SK-N-SH (cell line): ENCODE data around the gene LMNB1. TPM values are rescaled to one million over a fixed set of nuclear protein-coding genes. Genes with fewer than 3 reads are reported as not detected.
A peak's percentile ranks its signal among the peaks of the same experiment; 100 is the strongest.

Source experiments
- CTCF ChIA-PET: fragments of 300-600, 350-600 bp; formaldehyde crosslinking; extraction: SDS; loops from one replicate; lab custom pipeline; 2021; lab: Yijun Ruan, JAX
- POLR2A ChIA-PET: fragments of 350-600 bp; sonication (Branson Sonifier 250); formaldehyde crosslinking; extraction: SDS; loops from one replicate; lab custom pipeline; 2020; ENCODE audit warnings: antibody characterized with exemption, inconsistent platforms; lab: Yijun Ruan, JAX
- DNase-seq: peaks from one replicate; pipeline ENCODE4 v3.0.0; 2012
- H2AFZ ChIP-seq: fragments of 200-600 bp; sonication (generic); 2 replicates; pipeline ENCODE4 v1.8.1; 2016; ENCODE audit warnings: antibody characterized with exemption, mild to moderate bottlenecking, low read depth
- H3F3A ChIP-seq: fragments of 200-600 bp; sonication (generic); replicated peaks from 2 replicates; pipeline ENCODE3; 2016; ENCODE audit warnings: antibody characterized with exemption, mild to moderate bottlenecking; ENCODE audit not compliant: insufficient read depth
- H3K27ac ChIP-seq, 2 experiments: fragments of 200-500 bp in 1 of 2; fragments of 200-600 bp in 1 of 2; sonication (Bioruptor generic) in 1 of 2; sonication (generic), shearing (Covaris generic) in 1 of 2; 2 replicates each; pipeline versions ENCODE4 v1.5.1 to v1.6.1; 2014 to 2016; ENCODE audit warnings: low read depth in 2 of 2, inconsistent platforms in 1 of 2, low read length in 1 of 2, mild to moderate bottlenecking in 1 of 2, mixed read lengths in 1 of 2
- H3K27me3 ChIP-seq: fragments of 200-600 bp; sonication (generic), shearing (Covaris generic); 2 replicates; pipeline ENCODE4 v1.6.1; 2016; ENCODE audit warnings: mixed run types; ENCODE audit not compliant: insufficient read depth
- H3K36me3 ChIP-seq, 2 experiments: fragments of 200-500 bp in 1 of 2; fragments of 200-600 bp in 1 of 2; sonication (Bioruptor generic) in 1 of 2; sonication (generic) in 1 of 2; replicated peaks in 1 of 2; 2 replicates each; pipeline versions ENCODE3 to v1.5.1; 2014 to 2016; ENCODE audit warnings: low read length in 1 of 2, mild to moderate bottlenecking in 1 of 2; ENCODE audit not compliant: insufficient read depth in 2 of 2, control insufficient read depth in 1 of 2
- H3K4me1 ChIP-seq, 2 experiments: fragments of 200-500 bp in 1 of 2; fragments of 200-600 bp in 1 of 2; sonication (Bioruptor generic) in 1 of 2; sonication (generic), shearing (Covaris generic) in 1 of 2; 2 replicates each; pipeline versions ENCODE4 v1.5.1 to v1.6.1; 2014 to 2016; ENCODE audit warnings: low read depth in 1 of 2, low read length in 1 of 2, mixed run types in 1 of 2; ENCODE audit not compliant: insufficient read depth in 2 of 2, control insufficient read depth in 1 of 2
- H3K4me2 ChIP-seq: fragments of 200-600 bp; sonication (generic), shearing (Covaris generic); 2 replicates; pipeline ENCODE4 v1.6.1; 2017; ENCODE audit warnings: mixed run types
- H3K4me3 ChIP-seq, 2 experiments: fragments of 200-500 bp in 1 of 2; fragments of 200-600 bp in 1 of 2; sonication (Bioruptor generic) in 1 of 2; sonication (generic), shearing (Covaris generic) in 1 of 2; 2 replicates each; pipeline versions ENCODE4 v1.5.1 to v1.8.1; 2014 to 2016; ENCODE audit warnings: low read depth in 2 of 2, inconsistent platforms in 1 of 2, low read length in 1 of 2, mild to moderate bottlenecking in 1 of 2, mixed read lengths in 1 of 2, moderate library complexity in 1 of 2
- H3K79me2 ChIP-seq: fragments of 200-600 bp; sonication (generic); 2 replicates; pipeline ENCODE4 v1.8.1; 2017; ENCODE audit warnings: mild to moderate bottlenecking; ENCODE audit not compliant: insufficient read depth
- H3K9ac ChIP-seq: fragments of 200-600 bp; sonication (generic); 2 replicates; pipeline ENCODE4 v1.6.1; 2017; ENCODE audit warnings: mixed run types
- H3K9me2 ChIP-seq: fragments of 200-600 bp; sonication (generic); 2 replicates; pipeline ENCODE4 v1.6.1; 2017; ENCODE audit warnings: mixed run types
- H3K9me3 ChIP-seq: fragments of 200-600 bp; sonication (generic); 2 replicates; pipeline ENCODE4 v1.6.1; 2017; ENCODE audit warnings: mixed run types, mild to moderate bottlenecking, moderate library complexity
- H4K20me1 ChIP-seq: fragments of 200-600 bp; sonication (generic); 2 replicates; pipeline ENCODE4 v1.6.1; 2017; ENCODE audit warnings: mild to moderate bottlenecking, mixed run types; ENCODE audit not compliant: insufficient read depth
- EP300 ChIP-seq, 2 experiments: IDR thresholded peaks; 2 replicates each; pipeline versions ENCODE4 v1.4.0 to v1.6.1; 2012; ENCODE audit warnings: borderline replicate concordance in 1 of 2, low read depth in 1 of 2, low read length in 1 of 2
- FOSL2 ChIP-seq: IDR thresholded peaks from 2 replicates; pipeline ENCODE4 v1.4.0; 2012; ENCODE audit warnings: low read depth, mild to moderate bottlenecking, moderate library complexity, borderline replicate concordance
- FOXM1 ChIP-seq: IDR thresholded peaks from 2 replicates; pipeline ENCODE4 v1.4.0; 2012; ENCODE audit warnings: low read depth, mild to moderate bottlenecking
- IRF3 ChIP-seq: fragments of 150-350 bp; IDR thresholded peaks from 2 replicates; pipeline ENCODE4 v1.6.1; 2016; ENCODE audit warnings: mild to moderate bottlenecking, low read depth, low read length
- JUND ChIP-seq: IDR thresholded peaks from 2 replicates; pipeline ENCODE4 v1.4.0; 2012
- MAX ChIP-seq: IDR thresholded peaks from 2 replicates; pipeline ENCODE4 v1.4.0; 2012; ENCODE audit warnings: low read depth
- MXI1 ChIP-seq: IDR thresholded peaks from 2 replicates; pipeline ENCODE4 v1.6.1; 2012; ENCODE audit warnings: mild to moderate bottlenecking, low read depth, low read length, improper control_type of control experiment
- RAD21 ChIP-seq: IDR thresholded peaks from 2 replicates; pipeline ENCODE4 v1.6.1; 2012; ENCODE audit warnings: mild to moderate bottlenecking, low read length
- RCOR1 ChIP-seq: fragments of 150-350 bp; IDR thresholded peaks from 2 replicates; pipeline ENCODE4 v1.6.1; 2017; ENCODE audit warnings: antibody characterized with exemption, low read length
- RFX5 ChIP-seq: IDR thresholded peaks from 2 replicates; pipeline ENCODE4 v1.6.1; 2012; ENCODE audit warnings: mild to moderate bottlenecking, improper control_type of control experiment, low read length
- SIN3A ChIP-seq: IDR thresholded peaks from 2 replicates; pipeline ENCODE4 v1.6.1; 2012; ENCODE audit warnings: low read depth, mild to moderate bottlenecking, low read length, moderate library complexity, borderline replicate concordance
- SMC3 ChIP-seq: IDR thresholded peaks from 2 replicates; pipeline ENCODE4 v1.6.1; 2012; ENCODE audit warnings: low read depth, low read length, improper control_type of control experiment
- TAF1 ChIP-seq: IDR thresholded peaks from 2 replicates; pipeline ENCODE4 v1.6.1; 2012; ENCODE audit warnings: low read depth, mild to moderate bottlenecking, low read length, moderate library complexity, borderline replicate concordance
- TCF12 ChIP-seq: IDR thresholded peaks from 2 replicates; pipeline ENCODE4 v1.4.0; 2012
- TEAD4 ChIP-seq: IDR thresholded peaks from 2 replicates; pipeline ENCODE4 v1.4.0; 2012; ENCODE audit warnings: mild to moderate bottlenecking, borderline replicate concordance; ENCODE audit not compliant: insufficient read depth
- ZBTB33 ChIP-seq: IDR thresholded peaks from 2 replicates; pipeline ENCODE4 v1.4.0; 2012; ENCODE audit warnings: low read depth, borderline replicate concordance
- WGBS: methylation state at CpG from one replicate; pipeline ENCODE4 v1.1.6; 2017; ENCODE audit warnings: low lambda C conversion rate; 5-methylcytosine and 5-hydroxymethylcytosine counted together
- polyA plus RNA-seq, 3 experiments: library from polyadenylated mRNA; depleted of rRNA; stranded (reverse); fragments of >200 nt; gene quantifications; 2 replicates each; pipeline ENCODE4 v1.2.3, GENCODE V29; 2012
- TF ChIP-seq, protein P1 (sequence below): fragments of 200-600 bp; sonication (generic); IDR thresholded peaks from 2 replicates; pipeline ENCODE4 v1.6.1; 2017; ENCODE audit warnings: antibody characterized with exemption, mild to moderate bottlenecking, moderate library complexity
- TF ChIP-seq, protein P2 (sequence below): IDR thresholded peaks from 2 replicates; pipeline ENCODE4; 2012

The LMNB1 gene
- polyA plus RNA-seq, 1 of the 3 experiments (the other 2 are of a cell fraction) = 34.9 TPM

- Histone ChIP-seq H3K79me2 (peaks cover 100% of the 10 kb centered on the region), H3K9me2 (no peaks in the 10 kb centered on the region), H3K9ac (no peak overlapping the region), H3K4me1 (peaks cover 0 to 19% of the 10 kb centered on the region in 2 experiments; a peak in 1 of 4 replicates), H3K4me3 (no peak overlapping the region), H3K27ac (0 out of 4 replicates have a peak overlapping the region, but pooled peaks of 1 of the 2 experiments have one; percentile 1), H4K20me1 (peaks cover 55% of the 10 kb centered on the region; the same call in 1 of the 2 replicates), H3K36me3 (peaks cover 0 to 6% of the 10 kb centered on the region in 2 experiments), H3K27me3 (no peaks in the 10 kb centered on the region), H3K9me3 (no peaks in the 10 kb centered on the region), H2AFZ (no peak overlapping the region), H3K4me2 (no peak overlapping the region), H3F3A (peaks cover 37% of the 10 kb centered on the region)
- DNase-seq = peak; percentile 24
- TF ChIP-seq, protein P1, sequence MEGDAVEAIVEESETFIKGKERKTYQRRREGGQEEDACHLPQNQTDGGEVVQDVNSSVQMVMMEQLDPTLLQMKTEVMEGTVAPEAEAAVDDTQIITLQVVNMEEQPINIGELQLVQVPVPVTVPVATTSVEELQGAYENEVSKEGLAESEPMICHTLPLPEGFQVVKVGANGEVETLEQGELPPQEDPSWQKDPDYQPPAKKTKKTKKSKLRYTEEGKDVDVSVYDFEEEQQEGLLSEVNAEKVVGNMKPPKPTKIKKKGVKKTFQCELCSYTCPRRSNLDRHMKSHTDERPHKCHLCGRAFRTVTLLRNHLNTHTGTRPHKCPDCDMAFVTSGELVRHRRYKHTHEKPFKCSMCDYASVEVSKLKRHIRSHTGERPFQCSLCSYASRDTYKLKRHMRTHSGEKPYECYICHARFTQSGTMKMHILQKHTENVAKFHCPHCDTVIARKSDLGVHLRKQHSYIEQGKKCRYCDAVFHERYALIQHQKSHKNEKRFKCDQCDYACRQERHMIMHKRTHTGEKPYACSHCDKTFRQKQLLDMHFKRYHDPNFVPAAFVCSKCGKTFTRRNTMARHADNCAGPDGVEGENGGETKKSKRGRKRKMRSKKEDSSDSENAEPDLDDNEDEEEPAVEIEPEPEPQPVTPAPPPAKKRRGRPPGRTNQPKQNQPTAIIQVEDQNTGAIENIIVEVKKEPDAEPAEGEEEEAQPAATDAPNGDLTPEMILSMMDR = peak; percentile 68
- TF ChIP-seq MXI1 (peak; percentile 36; the same call in 1 of the 2 replicates), RAD21 (peak; percentile 70), RCOR1 (no peak), RFX5 (no peak), SMC3 (peak; percentile 44)
- WGBS = 38% methylated on average over 1 of the region's 1 CpG
- CTCF ChIA-PET = interaction anchor here (0.6 to 6.9 kb wide), 19 partner anchors 10 to 635 kb away, joined by 3 to 92 read pairs (median 4); no protein-coding TSS in a partner anchor
- POLR2A ChIA-PET = no interaction called here
These were observed 25.0 kb downstream of the LMNB1 start for GRCh38 chr5:126801992-126802294.

DNA sequence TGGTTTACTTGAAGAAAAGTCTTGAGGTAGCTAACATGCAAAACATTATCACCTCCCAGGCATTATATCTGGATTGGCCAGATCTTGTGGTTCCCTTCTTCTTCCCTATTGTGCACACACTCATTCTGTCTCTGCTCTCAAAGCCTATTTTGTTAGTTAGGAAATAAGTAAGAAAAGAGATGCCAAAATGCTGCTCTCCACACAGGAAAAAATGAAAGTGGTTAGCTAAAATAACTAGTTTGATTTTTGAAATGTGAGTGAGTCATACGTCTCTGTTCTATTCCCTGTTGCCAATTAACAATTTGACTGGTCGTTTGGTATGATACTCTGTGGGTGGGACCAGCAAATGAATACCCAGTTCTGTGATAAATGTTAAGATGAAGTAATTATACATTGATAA lies 28.1 kb downstream of the LMNB1 start:
- H3K4me3 ChIP-seq = no peak overlapping the region; a peak in 2 of 4 replicates
- WGBS = 20% methylated on average over 2 of the region's 2 CpGs
- H3K79me2 ChIP-seq = peaks cover 93% of the 10 kb centered on the region
- ChIA-PET POLR2A (no interaction called here), CTCF (interaction anchor here (1.2 to 6.9 kb wide), 4 partner anchors 24 to 128 kb away, joined by 3 to 92 read pairs (median 8); no protein-coding TSS in a partner anchor)
- H3K9me3 ChIP-seq = no peaks in the 10 kb centered on the region
- peaks cover 28% of the 10 kb centered on the region; the same call in 1 of the 2 replicates for H4K20me1 ChIP-seq
- DNase-seq = no peak
- no peaks in the 10 kb centered on the region for H3K27me3 ChIP-seq
- peak overlapping the region; percentile 49; the same call in 1 of the 2 replicates for H3K4me2 ChIP-seq
- no peaks in the 10 kb centered on the region for H3K9me2 ChIP-seq
- no peak overlapping the region for H2AFZ ChIP-seq
- TF ChIP-seq IRF3 = no peak
- TF ChIP-seq, protein P2, sequence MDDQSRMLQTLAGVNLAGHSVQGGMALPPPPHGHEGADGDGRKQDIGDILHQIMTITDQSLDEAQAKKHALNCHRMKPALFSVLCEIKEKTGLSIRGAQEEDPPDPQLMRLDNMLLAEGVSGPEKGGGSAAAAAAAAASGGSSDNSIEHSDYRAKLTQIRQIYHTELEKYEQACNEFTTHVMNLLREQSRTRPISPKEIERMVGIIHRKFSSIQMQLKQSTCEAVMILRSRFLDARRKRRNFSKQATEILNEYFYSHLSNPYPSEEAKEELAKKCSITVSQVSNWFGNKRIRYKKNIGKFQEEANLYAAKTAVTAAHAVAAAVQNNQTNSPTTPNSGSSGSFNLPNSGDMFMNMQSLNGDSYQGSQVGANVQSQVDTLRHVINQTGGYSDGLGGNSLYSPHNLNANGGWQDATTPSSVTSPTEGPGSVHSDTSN = peak; percentile 27
- TF ChIP-seq FOSL2 = peak; percentile 51; the same call in 1 of the 2 replicates
- no peak for TF ChIP-seq MAX
- TF ChIP-seq TAF1 = no peak
- no peak for TF ChIP-seq EP300 (IDR thresholded peaks at IDR 0.05; ENCODE audit: borderline replicate concordance in 1 of 2, low read depth in 1 of 2, low read length in 1 of 2)
- TF ChIP-seq SIN3A = no peak
- no peak for TF ChIP-seq TEAD4
- no peak for TF ChIP-seq FOXM1
- TF ChIP-seq RFX5 = no peak
- TF ChIP-seq ZBTB33 = no peak
- TF ChIP-seq TCF12 = peak; percentile 50
- peak; percentile 51 for TF ChIP-seq JUND
- H3F3A ChIP-seq = peaks cover 64% of the 10 kb centered on the region
- H3K36me3 ChIP-seq = peaks cover 4 to 7% of the 10 kb centered on the region in 2 experiments
- peaks cover 0 to 21% of the 10 kb centered on the region in 2 experiments; a peak in 1 of 4 replicates for H3K4me1 ChIP-seq
- no peak overlapping the region for H3K9ac ChIP-seq
- peak overlapping the region in 1 of 2 experiments; percentile 58; a peak in 3 of 4 replicates for H3K27ac ChIP-seq
